Hepatocyte (in vitro differentiated cells): Measurements from ENCODE around the gene EEF1AKMT4. TPM values are rescaled to one million over a fixed set of nuclear protein-coding genes. Genes with fewer than 3 reads are reported as not detected.

Source experiments
- DNase-seq: peaks from one replicate; pipeline ENCODE4 v3.0.0-alpha.2; 2016; ENCODE audit warnings: low spot score
- H2AFZ ChIP-seq: fragments of 200-600 bp; sonication (generic); 2 replicates; pipeline ENCODE4 v1.6.0; 2016; ENCODE audit warnings: antibody characterized with exemption, mild to moderate bottlenecking
- H3K27ac ChIP-seq: fragments of 200-600 bp; sonication (generic); 2 replicates; pipeline ENCODE4 v1.5.1; 2016; ENCODE audit warnings: mild to moderate bottlenecking
- H3K27me3 ChIP-seq: fragments of 200-600 bp; sonication (generic); 2 replicates; pipeline ENCODE4 v1.6.1; 2016
- H3K36me3 ChIP-seq: fragments of 200-600 bp; sonication (generic); replicated peaks from 2 replicates; pipeline ENCODE4 v1.5.1; 2016; ENCODE audit warnings: low read depth; ENCODE audit not compliant: insufficient read depth
- H3K4me1 ChIP-seq: fragments of 200-600 bp; sonication (generic); 2 replicates; pipeline ENCODE4 v1.5.1; 2016; ENCODE audit warnings: mild to moderate bottlenecking, moderate library complexity; ENCODE audit not compliant: insufficient read depth
- H3K4me2 ChIP-seq: fragments of 200-600 bp; sonication (generic); 2 replicates; pipeline ENCODE4 v1.6.0; 2016
- H3K4me3 ChIP-seq: fragments of 200-600 bp; sonication (generic); 2 replicates; pipeline ENCODE4 v1.5.1; 2016; ENCODE audit warnings: mild to moderate bottlenecking
- H3K79me2 ChIP-seq: fragments of 200-600 bp; sonication (generic); 2 replicates; pipeline ENCODE4 v1.6.0; 2017; ENCODE audit warnings: mild to moderate bottlenecking
- H3K9me2 ChIP-seq: fragments of 200-600 bp; sonication (generic); replicated peaks from 2 replicates; pipeline ENCODE4 v1.6.0; 2017; ENCODE audit warnings: mild to moderate bottlenecking; ENCODE audit not compliant: insufficient read depth
- H3K9me3 ChIP-seq: fragments of 200-600 bp; sonication (generic); 2 replicates; pipeline ENCODE4 v1.5.1; 2016; ENCODE audit warnings: low read depth, mild to moderate bottlenecking
- H4K20me1 ChIP-seq: fragments of 200-600 bp; sonication (generic); 2 replicates; pipeline ENCODE4 v1.6.0; 2016; ENCODE audit warnings: mild to moderate bottlenecking; ENCODE audit not compliant: insufficient read depth, poor library complexity, severe bottlenecking
- CTCF ChIP-seq: fragments of 200-600 bp; sonication (generic); IDR thresholded peaks from 2 replicates; pipeline ENCODE4 v1.5.1; 2016; ENCODE audit warnings: antibody characterized with exemption, mild to moderate bottlenecking; ENCODE audit not compliant: poor library complexity
- EZH2 ChIP-seq: fragments of 200-600 bp; sonication (generic); IDR thresholded peaks from 2 replicates; pipeline ENCODE4 v1.6.1; 2016; ENCODE audit warnings: antibody characterized with exemption, mild to moderate bottlenecking, borderline replicate concordance
- EZH2phosphoT487 ChIP-seq: fragments of 200-600 bp; sonication (generic); IDR thresholded peaks from one replicate; pipeline ENCODE4 v1.6.1; 2018; ENCODE audit warnings: antibody characterized with exemption, mild to moderate bottlenecking, low read depth, moderate library complexity; ENCODE audit not compliant: unreplicated experiment, severe bottlenecking
- WGBS: methylation state at CpG from one replicate; pipeline ENCODE4 v1.1.6; 2016; ENCODE audit warnings: low lambda C conversion rate; ENCODE audit errors: missing lambda C conversion rate; 5-methylcytosine and 5-hydroxymethylcytosine counted together
- polyA plus RNA-seq: library from polyadenylated mRNA; unstranded; fragments of >200 nt; fragmentation: Nextera tagmentation; extraction: Ambion mirVana; gene quantifications from 2 replicates; pipeline ENCODE4 v1.2.1, GENCODE V29; 2016
- total RNA-seq: library from RNA; depleted of rRNA; stranded (reverse); fragments of >200 nt; gene quantifications from 2 replicates; pipeline ENCODE4 v1.2.3, GENCODE V29; 2014

The EEF1AKMT4 gene
- total and polyA plus RNA-seq, 2 experiments from 2014 or later: 9.8 to 13.5 TPM

- H3K27ac ChIP-seq: no peak overlapping the region
- no peak for DNase-seq
- no peak overlapping the region for H3K4me2 ChIP-seq
- TF ChIP-seq EZH2 (no peak), EZH2phosphoT487 (no peak), CTCF (no peak)
- no peaks in the 10 kb centered on the region for H3K36me3 ChIP-seq
- no peaks in the 10 kb centered on the region for H4K20me1 ChIP-seq
- H3K79me2 ChIP-seq: no peaks in the 10 kb centered on the region
- H3K9me3 ChIP-seq: no peaks in the 10 kb centered on the region
- WGBS: 84% methylated on average over 11 of the region's 11 CpGs
- no peak overlapping the region for H3K4me3 ChIP-seq
- no peaks in the 10 kb centered on the region for H3K9me2 ChIP-seq
- H3K27me3 ChIP-seq: no peaks in the 10 kb centered on the region
- no peak overlapping the region for H2AFZ ChIP-seq
- no peaks in the 10 kb centered on the region for H3K4me1 ChIP-seq
Measured at GRCh38 chr3:184209146-184209923, 40.1 kb upstream of the EEF1AKMT4 start.

- Histone ChIP-seq H3K4me2 (no peak overlapping the region), H3K27ac (no peak overlapping the region), H3K79me2 (no peaks in the 10 kb centered on the region), H3K27me3 (no peaks in the 10 kb centered on the region), H3K9me2 (no peaks in the 10 kb centered on the region), H4K20me1 (no peaks in the 10 kb centered on the region), H2AFZ (no peak overlapping the region), H3K4me1 (no peaks in the 10 kb centered on the region), H3K9me3 (no peaks in the 10 kb centered on the region), H3K4me3 (no peak overlapping the region), H3K36me3 (no peaks in the 10 kb centered on the region)
- no peak for TF ChIP-seq EZH2phosphoT487
- no peak for TF ChIP-seq CTCF
- no peak for TF ChIP-seq EZH2
- 84% methylated on average over 5 of the region's 5 CpGs for WGBS
- DNase-seq: no peak
Measured at GRCh38 chr3:184211297-184211696, 38.2 kb upstream of the EEF1AKMT4 start.

- H4K20me1 ChIP-seq: no peaks in the 10 kb centered on the region
- no peaks in the 10 kb centered on the region for H3K36me3 ChIP-seq
- no peak overlapping the region for H3K4me3 ChIP-seq
- H3K9me2 ChIP-seq: no peaks in the 10 kb centered on the region
- H3K4me1 ChIP-seq: no peaks in the 10 kb centered on the region
- H3K4me2 ChIP-seq: no peak overlapping the region
- no peak overlapping the region for H2AFZ ChIP-seq
- H3K27ac ChIP-seq: no peak overlapping the region
- TF ChIP-seq EZH2phosphoT487: no peak
- 72% methylated on average over 5 of the region's 5 CpGs for WGBS
- no peaks in the 10 kb centered on the region for H3K79me2 ChIP-seq
- H3K27me3 ChIP-seq: no peaks in the 10 kb centered on the region
- no peak for DNase-seq
- H3K9me3 ChIP-seq: no peaks in the 10 kb centered on the region
Measured at GRCh38 chr3:184211718-184212117, 37.8 kb upstream of the EEF1AKMT4 start.

GRCh38 chr3:184218814-184219213 lies 30.7 kb upstream of the EEF1AKMT4 start:
- 60% methylated on average over 4 of the region's 4 CpGs for WGBS
- TF ChIP-seq EZH2 (no peak), EZH2phosphoT487 (no peak), CTCF (no peak)

More at GRCh38 chr3:184218814-184219213, 30.7 kb upstream of the EEF1AKMT4 start:
- Histone ChIP-seq H3K36me3 (no peaks in the 10 kb centered on the region), H3K4me3 (no peak overlapping the region), H4K20me1 (no peaks in the 10 kb centered on the region), H3K4me1 (no peaks in the 10 kb centered on the region), H3K27me3 (no peaks in the 10 kb centered on the region), H3K9me2 (no peaks in the 10 kb centered on the region), H3K79me2 (no peaks in the 10 kb centered on the region), H3K9me3 (no peaks in the 10 kb centered on the region), H3K27ac (no peak overlapping the region), H2AFZ (no peak overlapping the region), H3K4me2 (no peak overlapping the region)
- no peak for DNase-seq
